GM03348 (cell line): ENCODE results near the gene FAM25G.
"Not testable (repeated sequence)": the region's sequence is repeated elsewhere in the genome, so short reads cannot be mapped to it uniquely, and the experiment has no call there.

Experiments
- DNase-seq: peaks from one replicate; pipeline ENCODE4 v3.0.0; 2012; ENCODE audit warnings: low spot score

FAM25G gene

DNA sequence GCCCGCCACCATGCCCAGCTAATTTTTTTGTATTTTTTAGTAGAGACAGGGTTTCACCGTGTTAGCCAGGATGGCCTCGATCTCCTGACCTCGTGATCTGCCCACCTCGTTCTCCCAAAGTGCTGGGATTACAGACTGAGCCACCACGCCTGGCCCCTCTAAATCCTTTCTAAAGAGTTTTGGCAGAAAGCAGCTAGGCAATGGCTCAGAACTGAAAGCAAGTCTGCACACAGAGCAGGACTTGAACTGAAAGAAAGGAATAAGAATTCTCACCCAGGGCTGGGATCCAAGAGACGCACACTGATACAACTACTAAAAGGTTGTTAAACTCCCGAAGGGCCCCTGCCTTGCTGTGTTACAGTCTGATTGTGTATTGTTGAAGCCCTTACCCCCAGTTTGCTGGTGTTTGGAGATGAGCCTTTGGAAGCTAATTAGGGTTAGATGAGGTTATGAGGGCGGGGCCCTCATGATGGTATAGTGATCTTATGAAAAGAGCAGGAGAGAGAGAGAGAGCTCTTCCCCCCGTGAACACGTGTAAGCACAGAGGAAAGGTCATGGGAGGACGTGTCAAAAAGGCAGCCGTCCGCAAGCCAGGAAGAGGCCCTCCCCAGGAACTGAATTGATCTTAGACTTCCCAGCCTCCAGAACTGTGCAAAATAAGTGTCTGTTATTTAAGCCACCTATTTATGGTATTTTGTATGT, 26.1 kb downstream of the FAM25G start:
- not testable (repeated sequence) for DNase-seq

DNA sequence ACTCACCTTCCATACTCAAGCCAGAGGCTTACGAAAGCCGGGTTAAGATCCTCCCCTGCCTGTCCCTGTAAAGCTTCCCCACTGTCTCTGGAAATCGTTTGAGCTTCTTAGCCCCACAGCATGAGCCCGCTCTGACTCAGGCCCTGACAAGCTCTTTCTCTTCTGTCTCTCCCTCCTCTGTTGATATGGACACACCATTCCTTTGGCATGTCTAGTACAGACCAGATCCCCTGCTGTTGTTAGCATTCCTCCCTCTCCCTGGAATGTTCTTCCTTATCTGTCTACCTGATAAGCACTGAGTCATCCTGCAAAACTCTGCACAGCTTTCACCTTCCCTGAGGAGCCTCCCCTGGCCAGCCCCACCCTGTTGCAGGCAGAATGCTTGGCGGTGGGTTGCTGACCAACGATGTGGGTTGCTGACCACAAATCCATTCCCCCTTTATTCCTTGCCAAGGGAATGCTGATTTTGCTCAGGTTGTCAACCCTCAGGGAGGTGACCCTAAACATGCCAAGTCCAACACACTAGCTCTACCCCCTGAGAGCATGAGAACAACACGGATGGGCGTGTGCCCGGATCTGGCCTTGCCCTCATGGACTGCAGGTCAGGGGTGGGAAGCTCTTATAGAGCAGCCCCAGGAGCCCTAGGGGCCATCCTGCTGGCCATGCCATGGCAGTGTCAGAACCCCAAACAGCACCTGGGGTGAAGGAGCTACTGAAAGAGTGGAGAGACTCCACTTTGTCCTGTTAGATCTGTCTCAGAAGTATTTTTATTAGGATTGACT, 28.7 kb downstream of the FAM25G start:
- not testable (repeated sequence) for DNase-seq

DNA sequence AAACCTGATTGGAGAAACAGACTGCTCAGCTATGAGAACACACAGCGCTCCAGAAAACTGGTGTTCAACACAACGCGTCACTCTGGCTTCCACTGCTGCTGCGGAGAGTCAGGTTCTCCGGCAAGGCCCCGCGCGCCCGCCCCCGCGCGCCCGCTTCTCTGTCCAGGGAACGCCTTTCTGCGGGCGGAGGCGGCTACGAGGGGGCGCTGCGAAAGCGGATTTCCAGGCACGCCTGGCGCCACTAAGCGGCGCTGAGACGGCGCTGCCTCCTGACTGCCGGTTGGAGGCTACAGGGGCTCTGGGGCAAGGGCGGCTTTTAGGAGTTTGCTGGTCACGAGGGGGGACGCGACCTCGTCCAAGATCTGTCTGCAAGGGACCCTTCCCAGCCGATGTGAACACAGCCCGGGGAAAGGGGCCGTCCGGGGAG, 30.2 kb downstream of the FAM25G start:
- not testable (repeated sequence) for DNase-seq

DNA sequence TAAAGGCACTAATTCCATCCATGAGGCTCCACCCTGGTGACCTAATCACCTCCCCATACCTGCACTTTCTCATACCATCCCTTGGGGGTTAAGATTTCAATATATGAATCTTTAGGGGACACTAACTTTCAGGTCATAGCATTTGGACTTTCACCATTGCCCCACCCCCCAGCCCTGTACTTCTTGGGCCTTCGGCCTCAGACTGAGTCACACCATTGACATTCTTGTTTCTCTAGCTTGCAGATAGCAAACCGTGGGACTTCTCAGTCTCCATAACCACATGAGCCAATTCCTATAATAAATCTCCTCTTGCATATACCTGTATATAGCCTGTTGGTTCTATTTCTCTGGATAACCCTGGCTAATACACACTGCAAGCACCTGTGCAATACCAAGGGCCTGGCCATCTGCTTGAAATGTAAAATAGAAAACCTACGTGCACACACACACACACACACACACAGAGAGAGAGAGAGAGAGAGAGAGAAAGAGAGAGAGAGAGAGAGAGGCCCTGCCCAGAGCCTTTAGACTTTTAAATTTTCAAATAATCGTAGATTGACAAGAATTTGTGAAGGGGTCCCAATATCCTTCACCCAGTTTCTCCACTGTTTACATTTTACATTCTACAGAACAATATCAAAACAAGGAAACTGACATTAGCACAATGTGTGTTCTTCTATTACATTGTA, 32.9 kb downstream of the FAM25G start:
- peak; percentile 64 for DNase-seq

DNA sequence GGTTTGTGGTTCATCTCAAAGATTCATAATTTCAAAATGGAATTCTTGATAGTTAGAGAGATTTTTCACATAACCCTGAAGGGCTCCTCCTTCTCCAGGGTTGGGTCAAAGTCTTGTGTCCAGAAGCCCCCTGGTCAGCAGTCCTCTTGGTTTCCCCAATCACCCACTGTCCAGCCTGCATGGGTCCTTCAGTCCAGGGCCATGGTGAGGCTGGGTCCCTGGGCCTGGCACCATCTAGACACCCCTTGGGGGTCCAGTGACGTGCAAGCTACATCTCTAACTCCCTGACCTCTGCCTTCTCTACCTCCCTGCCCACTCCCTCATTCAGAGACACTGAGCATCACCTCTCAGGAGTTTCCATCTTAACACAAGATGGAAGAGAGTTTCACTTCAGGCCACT, 33.7 kb downstream of the FAM25G start:
- no peak for DNase-seq

DNA sequence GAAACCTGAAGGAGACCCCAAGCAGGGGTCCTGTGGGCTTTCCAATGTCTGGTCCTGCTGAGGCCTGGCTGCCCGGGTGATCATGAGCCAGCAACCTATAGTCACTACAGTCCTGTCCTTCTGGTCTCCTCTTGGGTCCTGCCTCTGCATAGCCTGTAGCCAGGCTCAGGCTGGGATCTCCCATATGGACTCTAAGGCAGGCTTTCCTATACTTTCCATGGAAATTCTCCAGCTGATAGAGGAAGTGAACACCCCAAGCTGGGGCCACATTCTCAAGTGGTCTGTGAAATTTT, 34.0 kb downstream of the FAM25G start:
- peak; percentile 1 for DNase-seq

DNA sequence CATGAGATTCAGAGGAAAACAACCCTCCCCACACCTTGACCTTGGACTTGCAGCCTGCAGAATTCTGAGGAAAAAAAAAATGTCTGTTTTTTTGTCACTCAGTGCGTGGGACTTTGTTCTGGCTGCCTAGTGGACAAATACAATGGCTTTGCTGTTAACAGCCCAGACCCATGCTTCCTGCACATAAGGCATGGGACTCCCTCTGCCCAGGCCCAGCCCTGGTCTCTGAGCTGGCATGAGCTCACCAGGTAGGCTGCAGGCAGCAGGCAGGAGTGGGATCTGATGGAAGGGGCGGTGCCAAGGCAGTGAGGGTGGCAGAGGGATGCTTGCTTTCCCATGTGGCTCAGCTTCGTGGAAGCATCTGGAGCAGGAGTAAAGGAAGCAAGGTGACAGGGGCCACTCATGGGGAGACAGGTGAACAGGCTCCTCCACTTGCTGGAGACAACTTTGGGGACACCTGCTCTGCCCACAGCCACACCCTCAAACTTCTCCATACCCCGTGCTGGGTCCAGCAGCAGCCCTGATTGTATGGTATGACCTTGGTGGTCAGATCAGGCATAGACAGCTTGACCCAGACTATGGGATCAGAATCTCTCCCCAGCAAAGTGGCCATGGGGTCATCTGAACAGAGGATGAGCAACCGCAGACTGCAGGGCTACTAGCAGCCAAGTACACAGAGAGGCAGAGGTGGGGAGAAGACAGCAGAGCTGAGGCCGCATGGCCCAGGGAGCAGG, 34.5 kb downstream of the FAM25G start:
- peak; percentile 1 for DNase-seq

DNA sequence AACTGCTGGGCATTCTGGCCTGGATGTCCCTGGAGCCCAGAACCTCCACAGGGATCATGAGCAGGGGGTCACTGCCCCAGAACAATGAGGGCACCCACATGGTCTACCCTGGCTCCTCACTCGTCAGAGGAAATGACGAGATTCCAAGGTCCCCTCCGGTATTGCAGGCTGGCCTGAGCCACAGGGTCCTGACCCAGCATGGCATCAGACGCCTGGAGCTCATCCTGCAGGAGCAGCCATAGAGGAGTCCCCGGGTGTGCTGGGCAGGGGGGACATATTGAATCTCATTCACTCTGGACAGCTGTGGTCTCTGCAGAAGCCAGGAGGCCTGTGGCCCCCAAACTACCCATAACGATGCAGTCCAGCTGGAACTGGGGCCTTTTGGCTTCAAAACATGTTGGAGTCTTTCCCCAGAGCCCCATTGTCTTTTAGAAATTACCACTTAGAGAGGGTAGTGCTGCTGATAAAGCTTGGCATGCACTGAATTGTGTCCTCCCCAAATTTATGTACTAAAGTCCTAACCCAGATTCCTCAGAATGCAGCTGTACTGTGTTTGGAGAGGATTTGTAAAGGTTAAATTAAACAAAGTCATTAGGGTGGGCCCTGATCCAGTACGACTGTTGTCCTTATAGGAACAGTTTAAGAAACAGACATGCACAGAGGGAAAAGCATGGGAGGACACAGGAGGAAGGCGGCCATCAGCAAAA, 35.3 kb downstream of the FAM25G start:
- peak; percentile 0 for DNase-seq

DNA sequence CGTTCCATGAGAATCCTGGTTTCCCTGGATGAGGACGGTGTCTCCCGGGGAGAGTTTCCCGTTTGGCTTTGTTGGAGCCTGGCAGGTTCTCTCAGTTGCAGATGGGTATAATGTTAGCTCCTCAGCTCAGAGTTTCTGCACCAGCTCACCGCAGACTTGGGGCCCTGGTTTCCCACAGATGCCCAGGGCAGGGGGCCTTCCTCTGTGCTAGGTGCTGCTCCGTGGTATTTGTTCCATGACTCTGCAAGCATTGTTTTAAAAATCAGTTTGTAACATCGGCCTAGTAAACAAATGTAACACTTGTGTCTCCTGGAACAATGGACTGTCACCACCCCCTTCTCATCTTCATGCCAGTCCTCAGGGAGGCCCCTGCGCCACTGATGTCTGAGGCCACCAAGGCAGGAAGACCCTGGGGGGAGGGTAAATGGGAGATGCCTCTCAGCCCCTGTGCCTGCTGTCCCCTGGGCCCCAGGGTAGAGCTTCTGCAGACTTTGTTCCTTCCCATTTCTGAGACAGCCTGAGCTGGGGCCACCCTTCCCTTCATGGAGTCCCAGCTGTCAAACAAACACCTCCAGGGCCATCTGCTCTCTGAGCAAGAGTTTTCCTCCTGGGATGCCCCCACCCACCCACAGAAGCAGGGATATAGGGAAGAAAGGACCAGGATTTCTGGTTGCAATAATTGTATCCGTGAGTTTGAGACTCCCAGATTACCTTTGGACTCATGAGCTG, 36.0 kb downstream of the FAM25G start:
- peak; percentile 0 for DNase-seq

DNA sequence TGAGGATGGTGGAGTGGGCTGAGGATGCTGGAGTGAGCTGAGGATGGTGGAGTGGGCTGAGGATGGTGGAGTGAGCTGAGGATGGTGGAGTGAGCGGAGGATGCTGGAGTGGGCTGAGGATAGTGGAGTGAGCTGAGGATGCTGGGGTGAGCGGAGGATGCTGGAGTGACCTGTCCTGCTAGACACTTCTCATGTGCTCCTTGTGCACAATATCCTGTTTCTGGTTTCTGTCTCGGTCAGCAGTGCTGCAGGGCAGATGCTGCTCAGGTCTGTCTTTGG, 36.8 kb downstream of the FAM25G start:
- DNase-seq = peak; percentile 1

DNA sequence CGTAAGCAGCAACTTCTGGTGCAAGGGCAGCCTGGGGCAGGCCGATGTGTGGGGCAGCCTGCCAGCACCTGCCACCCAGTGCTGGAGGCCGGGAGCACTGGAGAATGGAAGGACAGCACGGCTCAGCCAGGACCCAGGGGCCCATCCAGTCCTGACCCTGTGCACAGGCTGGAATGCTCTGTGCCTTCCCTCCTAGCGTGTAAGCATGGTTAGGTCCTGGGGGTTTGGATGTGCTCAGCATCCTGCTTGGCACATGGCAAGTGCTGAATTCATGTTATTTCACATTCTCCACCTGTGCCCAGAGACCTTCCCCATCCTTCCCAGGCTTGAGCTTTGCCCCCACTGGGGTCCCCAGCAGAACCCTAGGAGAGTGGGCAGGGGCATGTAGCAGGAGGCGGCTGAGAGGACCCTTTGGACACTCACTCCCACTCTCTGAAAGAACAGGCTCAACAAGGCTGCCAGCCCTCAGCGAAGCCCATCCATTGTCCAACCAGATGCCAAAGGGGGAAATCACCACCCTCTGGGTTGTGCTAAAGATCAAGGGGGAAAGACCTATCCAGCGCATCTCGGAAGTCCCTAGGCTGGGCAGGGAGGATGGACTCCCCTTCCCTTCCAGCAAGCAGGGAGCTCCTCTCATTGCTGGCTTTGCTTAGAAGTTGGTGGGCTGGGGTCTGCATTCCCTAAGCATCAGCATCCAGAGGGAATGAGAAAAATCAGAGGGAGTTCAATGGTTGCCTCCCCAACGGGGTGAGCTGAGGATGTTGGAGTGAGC, 37.3 kb downstream of the FAM25G start:
- DNase-seq = peak; percentile 4

DNA sequence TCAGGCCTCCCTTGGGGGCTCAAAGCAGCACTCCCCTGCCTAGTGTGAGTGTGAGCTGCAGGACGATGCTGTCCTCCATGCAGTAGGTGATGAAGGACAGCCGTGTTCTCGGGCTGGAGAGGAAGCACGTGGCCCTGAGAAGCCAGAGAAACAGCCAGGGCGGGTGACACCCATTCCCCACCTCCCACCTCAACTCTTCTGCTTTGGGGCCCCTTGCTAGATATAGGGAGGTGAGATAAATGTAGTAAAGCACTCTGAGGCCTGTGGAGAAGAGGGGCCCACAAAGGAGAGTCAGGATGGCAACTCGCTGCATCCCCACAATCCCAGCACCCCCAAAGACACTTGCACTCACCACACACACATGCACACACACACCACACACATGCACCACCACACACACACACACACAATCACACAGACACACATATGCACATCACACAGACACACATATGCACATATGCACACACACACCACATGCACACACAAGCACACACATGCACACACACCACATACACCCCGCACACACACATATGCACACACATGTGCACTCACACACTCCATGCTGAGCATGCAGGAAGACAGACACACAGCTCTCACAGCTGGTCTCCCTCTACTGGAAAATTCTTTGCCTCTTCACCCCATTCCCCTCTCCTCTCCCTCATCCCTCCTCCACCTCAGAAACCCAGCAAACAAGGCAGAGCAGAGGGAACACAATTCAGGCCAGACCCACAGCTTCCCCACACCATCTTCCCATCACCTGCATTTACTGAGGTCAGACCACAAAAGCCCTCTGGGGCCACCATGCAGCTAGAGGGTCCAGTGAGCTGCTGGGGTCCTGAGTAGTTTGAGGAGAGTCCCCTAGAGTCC, 38.1 kb downstream of the FAM25G start:
- peak; percentile 3 for DNase-seq

DNA sequence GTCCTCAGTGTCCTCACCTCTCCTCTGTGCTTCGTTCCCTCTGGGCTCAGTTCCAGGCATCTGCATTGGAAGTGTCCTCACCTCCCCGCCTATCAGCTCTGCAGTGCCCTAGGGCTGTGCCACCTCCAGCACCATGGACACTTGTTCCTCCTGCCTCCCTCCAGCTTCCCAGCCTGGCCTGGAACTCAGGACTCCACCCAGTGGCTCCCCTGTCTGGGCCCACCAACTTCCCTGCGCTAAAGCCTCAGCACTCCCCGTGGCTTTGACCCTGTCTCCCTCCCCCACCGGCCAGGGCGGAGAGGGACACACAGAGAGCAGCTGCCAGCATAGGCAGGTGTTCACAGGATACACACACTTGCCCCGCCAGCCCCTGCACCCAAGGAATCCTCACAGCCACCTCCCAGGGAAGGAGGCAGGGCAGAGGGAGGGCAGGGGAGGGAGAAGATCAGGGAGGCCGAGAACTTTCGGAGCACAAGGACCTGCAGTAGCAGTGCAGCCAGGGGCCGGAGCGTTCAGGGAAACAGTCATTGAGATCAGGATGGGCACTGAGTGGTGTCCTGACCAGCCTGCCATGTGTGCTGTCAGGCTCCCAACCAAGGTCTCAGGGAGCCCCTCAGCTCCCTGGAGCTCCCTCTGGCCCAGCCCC, 38.9 kb downstream of the FAM25G start:
- DNase-seq = peak; percentile 4

DNA sequence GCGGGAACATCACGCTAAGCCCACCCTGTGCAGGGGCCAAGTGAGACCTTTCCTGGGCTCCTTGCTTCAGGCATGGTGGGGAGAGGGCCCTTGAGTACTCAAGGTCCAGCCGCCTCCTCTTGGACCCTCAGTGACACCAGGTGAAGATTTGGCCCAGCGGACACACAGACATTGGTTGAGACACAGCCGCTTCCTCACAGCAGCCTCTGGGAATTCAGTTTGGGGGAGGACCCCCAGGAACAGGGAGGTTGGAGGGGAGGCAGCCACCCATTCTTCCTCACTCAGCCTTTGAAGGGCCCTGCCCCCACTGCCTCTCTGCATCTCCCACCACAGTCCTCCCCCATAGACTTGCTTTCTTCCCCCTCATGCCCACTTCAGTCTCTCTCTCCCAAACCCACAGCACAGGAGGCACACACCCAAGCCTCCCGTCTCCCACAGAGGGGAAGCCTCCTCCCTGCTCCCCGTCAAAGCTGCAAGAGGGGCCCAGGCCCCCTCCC, 39.5 kb downstream of the FAM25G start:
- DNase-seq = peak; percentile 1

DNA sequence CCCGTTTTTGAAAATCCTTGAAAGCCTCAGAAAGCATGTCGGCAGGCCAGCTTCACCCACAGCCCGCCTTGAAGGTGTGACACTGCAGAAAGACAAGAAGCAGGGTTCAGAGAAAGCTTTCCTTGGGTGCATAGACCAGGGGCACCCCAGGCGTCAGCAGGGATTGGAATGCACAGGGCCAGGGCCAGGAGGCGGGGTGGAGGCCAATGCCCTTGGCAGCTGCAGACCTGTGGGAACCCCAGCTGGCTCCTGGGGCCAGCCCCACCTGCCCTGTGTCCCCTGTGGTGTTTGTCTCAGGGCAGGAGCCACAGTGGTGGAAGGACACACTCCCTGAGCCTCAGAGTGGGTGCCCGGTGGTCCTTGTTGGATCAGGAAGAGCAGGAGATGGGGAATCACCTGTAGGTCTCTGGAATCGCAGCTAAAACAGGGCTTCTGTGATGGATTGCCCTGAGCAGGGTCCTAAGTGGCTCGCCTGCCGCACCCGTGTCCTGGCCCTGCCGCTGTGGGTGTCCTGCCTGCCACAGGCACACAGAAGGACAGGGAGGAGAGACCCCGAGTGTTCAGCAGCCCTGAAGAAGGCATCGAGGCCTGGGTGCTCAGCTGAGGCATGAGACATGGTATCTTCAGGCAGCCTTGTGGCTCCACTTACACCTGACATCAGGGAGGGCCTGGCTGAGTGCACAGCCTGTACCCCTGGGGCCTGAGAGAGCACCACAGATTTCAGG, 40.1 kb downstream of the FAM25G start:
- no peak for DNase-seq

DNA sequence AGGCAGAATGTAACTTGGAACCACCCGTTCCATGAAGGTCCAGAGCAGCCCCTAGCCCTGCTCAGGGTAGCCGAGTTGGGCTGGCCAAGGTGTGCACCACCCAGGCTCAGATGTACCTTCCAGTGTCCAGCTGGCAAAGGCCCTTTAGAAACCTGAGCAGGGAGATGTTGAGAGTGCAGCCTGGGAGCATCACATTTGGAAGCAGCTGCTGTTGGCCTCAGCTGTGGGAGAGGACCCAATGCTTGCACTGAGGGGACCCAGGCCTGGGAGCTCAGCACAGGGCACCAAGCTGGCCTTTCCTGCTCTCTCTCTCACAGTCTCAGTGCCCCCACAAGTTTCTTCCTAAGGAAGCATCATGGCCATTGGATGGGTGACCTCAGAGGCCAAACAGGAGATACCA, 41.1 kb downstream of the FAM25G start:
- no peak for DNase-seq

DNA sequence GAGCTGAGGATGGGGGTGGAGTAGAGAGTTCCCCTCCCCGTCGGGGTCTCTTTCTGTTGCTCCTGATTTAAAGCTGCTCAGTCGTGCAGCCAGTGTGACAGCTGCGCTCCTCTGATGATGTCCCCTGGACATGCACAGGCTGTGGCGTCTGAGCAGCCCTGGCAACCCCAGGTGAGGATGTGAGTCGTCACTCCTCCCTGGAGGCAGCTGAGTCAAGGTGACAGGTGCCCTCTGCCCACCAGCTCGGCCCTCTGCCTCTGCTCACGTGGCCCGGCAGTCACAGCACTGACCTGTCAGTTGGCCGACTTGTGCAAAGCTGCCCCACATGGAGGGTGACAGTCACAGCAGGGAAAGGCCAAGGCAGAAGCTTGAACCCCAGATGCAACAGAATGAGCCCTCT, 41.5 kb downstream of the FAM25G start:
- DNase-seq = no peak
